ENCODE measurements around the gene ANKZF1. TPM values are rescaled to one million over a fixed set of nuclear protein-coding genes. Genes with fewer than 3 reads are reported as not detected.

ANKZF1 gene
- total RNA-seq, 1 donor from 2014 or later, result 44.8 TPM

DNA sequence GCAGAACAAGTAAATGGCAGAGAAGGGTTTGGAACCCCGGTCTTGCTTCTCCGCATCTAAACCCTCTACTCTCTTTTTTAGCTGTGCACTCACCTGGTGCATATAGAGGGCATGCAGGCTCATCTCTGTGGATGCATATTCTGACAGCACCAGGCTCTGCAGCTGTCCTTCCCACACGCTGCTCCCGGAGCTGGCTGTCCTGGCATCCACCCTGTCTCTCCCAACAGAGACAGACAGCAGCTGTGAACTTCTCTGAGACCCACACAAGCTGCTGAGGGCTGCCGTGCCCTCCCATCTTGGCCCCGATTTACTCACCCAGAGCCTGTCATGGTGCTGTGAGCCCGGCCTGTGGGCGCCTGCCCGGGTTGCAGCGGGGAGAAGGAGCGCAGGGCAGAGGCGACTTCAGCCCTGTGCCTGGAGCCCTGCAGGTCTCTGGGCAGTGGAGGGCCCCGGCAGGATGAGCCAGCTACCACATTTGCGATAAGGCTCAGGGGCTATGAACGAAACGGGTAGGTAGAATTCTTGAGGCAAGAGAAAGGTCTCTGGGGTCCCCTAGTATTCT, 7.6 kb upstream of the ANKZF1 start:
- Mint-ChIP-seq H3K36me3 (ENCODE audit: unreplicated experiment) (peaks cover 39% of the 10 kb centered on the region), H3K27me3 (ENCODE audit: unreplicated experiment) (no peaks in the 10 kb centered on the region), H3K27ac (ENCODE audit: unreplicated experiment) (no peak overlapping the region), H3K9me3 (ENCODE audit: unreplicated experiment) (no peaks in the 10 kb centered on the region), H3K4me3 (ENCODE audit: unreplicated experiment) (no peak overlapping the region), H3K4me1 (ENCODE audit: unreplicated experiment) (peaks cover 19% of the 10 kb centered on the region)
- TF ChIP-seq, protein P1, sequence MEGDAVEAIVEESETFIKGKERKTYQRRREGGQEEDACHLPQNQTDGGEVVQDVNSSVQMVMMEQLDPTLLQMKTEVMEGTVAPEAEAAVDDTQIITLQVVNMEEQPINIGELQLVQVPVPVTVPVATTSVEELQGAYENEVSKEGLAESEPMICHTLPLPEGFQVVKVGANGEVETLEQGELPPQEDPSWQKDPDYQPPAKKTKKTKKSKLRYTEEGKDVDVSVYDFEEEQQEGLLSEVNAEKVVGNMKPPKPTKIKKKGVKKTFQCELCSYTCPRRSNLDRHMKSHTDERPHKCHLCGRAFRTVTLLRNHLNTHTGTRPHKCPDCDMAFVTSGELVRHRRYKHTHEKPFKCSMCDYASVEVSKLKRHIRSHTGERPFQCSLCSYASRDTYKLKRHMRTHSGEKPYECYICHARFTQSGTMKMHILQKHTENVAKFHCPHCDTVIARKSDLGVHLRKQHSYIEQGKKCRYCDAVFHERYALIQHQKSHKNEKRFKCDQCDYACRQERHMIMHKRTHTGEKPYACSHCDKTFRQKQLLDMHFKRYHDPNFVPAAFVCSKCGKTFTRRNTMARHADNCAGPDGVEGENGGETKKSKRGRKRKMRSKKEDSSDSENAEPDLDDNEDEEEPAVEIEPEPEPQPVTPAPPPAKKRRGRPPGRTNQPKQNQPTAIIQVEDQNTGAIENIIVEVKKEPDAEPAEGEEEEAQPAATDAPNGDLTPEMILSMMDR (IDR thresholded peaks at IDR 0.05), result no peak
- DNase-seq (ENCODE audit: extremely low spot score, unreplicated experiment), result no peak

DNA sequence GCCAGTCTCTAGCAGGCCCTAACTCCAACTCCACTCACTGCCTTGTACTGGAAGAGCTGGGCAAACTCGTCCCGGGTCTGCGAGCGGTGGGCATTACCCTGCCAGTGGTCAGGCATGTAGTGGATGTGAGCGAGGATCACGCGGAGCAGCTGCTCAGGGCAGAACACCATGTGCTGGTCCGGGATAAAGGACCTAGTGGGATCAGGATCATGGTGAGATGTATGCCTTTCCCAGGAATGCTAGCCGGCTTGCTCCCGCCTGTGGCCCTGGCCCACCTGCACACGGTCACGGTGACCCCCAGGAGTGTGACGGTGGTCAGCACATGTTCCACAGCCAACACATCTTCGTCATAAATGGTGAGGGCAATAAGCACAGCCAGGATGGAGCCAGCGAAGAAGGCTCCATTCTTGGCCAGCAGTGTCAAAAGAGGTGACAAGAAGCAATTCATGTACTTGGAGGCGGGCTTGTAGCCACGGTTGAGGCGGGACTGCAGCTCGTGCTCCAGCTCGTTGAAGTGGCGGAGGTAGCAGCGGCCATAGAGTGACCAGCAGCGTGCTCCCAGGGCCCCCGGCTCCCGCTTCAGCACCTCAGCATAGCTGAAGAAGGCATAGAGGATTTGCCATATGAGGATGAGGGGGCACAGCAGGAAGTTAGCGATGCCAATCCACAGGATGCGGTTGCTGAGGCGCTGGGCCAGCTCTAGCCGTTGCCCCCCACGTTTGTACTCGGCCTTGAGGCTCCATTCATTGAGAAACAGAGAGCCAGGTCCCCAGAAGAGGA, 5.6 kb upstream of the ANKZF1 start:
- H3K9me3 Mint-ChIP-seq (ENCODE audit: unreplicated experiment), result no peaks in the 10 kb centered on the region
- H3K36me3 Mint-ChIP-seq (ENCODE audit: unreplicated experiment), result peaks cover 39% of the 10 kb centered on the region
- H3K4me1 Mint-ChIP-seq (ENCODE audit: unreplicated experiment), result peaks cover 23% of the 10 kb centered on the region
- TF ChIP-seq, protein P1 (IDR thresholded peaks at IDR 0.05), result no peak
- H3K27ac Mint-ChIP-seq (ENCODE audit: unreplicated experiment), result no peak overlapping the region
- no peak overlapping the region for H3K4me3 Mint-ChIP-seq (ENCODE audit: unreplicated experiment)
- DNase-seq (ENCODE audit: extremely low spot score, unreplicated experiment), result no peak
- no peaks in the 10 kb centered on the region for H3K27me3 Mint-ChIP-seq (ENCODE audit: unreplicated experiment)

DNA sequence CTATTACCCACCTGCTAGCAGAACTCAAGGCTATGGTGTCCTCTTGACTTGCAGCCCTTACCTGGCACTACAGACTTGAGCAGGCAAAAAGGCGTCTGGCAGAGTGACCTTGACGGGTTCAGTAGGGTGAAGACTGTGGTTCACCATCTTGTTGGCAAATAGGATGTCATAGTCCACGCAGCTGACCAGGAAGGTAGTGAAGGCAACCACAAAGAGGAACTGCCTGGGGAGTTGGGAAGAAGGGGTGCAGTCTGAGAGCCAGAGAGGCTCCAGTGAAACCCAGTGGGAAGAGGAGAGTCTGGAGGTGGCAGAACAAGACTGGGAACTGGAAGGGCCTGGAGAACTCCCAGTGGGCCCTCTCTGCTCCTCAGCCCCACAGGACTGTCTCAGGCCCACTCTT, 4.3 kb upstream of the ANKZF1 start:
- Mint-ChIP-seq H3K9me3 (ENCODE audit: unreplicated experiment) (no peaks in the 10 kb centered on the region), H3K27me3 (ENCODE audit: unreplicated experiment) (no peaks in the 10 kb centered on the region), H3K36me3 (ENCODE audit: unreplicated experiment) (peaks cover 33% of the 10 kb centered on the region), H3K4me3 (ENCODE audit: unreplicated experiment) (no peak overlapping the region), H3K4me1 (ENCODE audit: unreplicated experiment) (peaks cover 17% of the 10 kb centered on the region), H3K27ac (ENCODE audit: unreplicated experiment) (no peak overlapping the region)
- DNase-seq (ENCODE audit: extremely low spot score, unreplicated experiment), result no peak
- TF ChIP-seq, protein P1 (IDR thresholded peaks at IDR 0.05), result no peak

DNA sequence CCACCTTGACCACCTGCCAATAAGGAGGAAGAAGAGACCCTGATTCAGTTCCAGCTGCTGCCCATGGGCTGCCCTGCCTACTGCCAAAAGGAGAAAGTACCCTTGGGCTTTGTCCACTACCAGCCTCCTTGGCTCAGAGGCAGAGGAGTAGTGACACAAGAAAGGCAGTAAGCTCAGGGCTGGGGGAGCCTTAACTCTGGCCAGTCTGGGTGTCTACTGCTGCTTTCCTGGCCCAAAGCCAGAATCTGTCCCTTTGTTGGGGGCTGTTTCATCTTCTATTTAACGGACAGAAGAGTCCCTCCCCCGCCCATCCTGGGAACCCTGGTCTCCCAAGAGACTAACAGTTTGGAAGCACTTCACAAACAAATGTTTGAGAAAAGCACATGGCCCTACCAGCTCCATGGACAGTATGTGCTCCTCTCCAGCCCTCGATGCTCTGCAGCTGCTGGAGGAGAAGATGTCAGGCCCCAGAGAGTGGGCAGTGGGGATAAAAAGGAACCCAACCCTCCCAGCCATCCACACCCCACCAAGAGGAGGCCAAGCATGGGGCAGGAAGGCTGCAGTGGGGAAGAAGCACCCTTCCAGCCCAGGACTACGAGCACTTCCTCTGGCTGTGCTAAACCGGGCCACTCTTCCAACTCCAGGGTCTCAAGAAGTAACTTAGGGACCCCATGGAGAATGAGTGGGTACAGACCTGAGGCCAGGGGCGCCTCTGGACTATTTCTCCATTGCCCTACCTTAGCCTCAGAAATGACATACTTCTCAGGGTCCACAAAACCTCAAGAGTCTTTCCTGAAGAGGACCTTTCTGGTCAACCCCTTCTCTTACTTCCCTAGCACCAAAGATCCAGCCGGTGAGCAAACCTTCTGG, 1.3 kb upstream of the ANKZF1 start:
- H3K4me3 Mint-ChIP-seq (ENCODE audit: unreplicated experiment), result peak overlapping the region; percentile 95
- DNase-seq (ENCODE audit: extremely low spot score, unreplicated experiment), result no peak
- H3K9me3 Mint-ChIP-seq (ENCODE audit: unreplicated experiment), result no peaks in the 10 kb centered on the region
- TF ChIP-seq, protein P1 (IDR thresholded peaks at IDR 0.05), result no peak
- H3K27me3 Mint-ChIP-seq (ENCODE audit: unreplicated experiment), result no peaks in the 10 kb centered on the region
- peak overlapping the region; percentile 71 for H3K27ac Mint-ChIP-seq (ENCODE audit: unreplicated experiment)
- H3K4me1 Mint-ChIP-seq (ENCODE audit: unreplicated experiment), result peaks cover 26% of the 10 kb centered on the region
- H3K36me3 Mint-ChIP-seq (ENCODE audit: unreplicated experiment), result peaks cover 28% of the 10 kb centered on the region

DNA sequence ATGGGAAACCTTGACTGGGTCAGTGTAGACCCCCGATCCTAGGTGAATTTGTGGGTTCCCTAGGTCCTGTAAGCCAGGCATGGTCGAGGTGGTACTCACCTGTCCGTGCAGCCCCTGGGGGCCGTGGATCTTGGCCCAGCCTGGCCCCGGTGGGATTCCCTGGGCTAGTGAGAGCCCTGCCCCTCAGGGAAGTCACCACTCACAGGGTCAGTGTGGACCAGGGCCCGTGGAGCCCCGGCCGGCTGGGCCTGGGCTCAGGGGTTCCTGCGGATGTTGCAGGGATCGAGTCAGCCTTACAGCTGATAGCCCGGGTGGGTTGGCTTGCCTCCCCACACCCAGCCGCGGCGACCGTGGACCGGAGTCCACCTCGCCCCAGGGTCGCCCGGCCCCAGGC, 698 bp upstream of the ANKZF1 start:
- peaks cover 30% of the 10 kb centered on the region for H3K36me3 Mint-ChIP-seq (ENCODE audit: unreplicated experiment)
- no peak for DNase-seq (ENCODE audit: extremely low spot score, unreplicated experiment)
- H3K27ac Mint-ChIP-seq (ENCODE audit: unreplicated experiment), result peak overlapping the region; percentile 71
- peaks cover 26% of the 10 kb centered on the region for H3K4me1 Mint-ChIP-seq (ENCODE audit: unreplicated experiment)
- TF ChIP-seq, protein P1 (IDR thresholded peaks at IDR 0.05), result no peak
- H3K27me3 Mint-ChIP-seq (ENCODE audit: unreplicated experiment), result no peaks in the 10 kb centered on the region
- H3K4me3 Mint-ChIP-seq (ENCODE audit: unreplicated experiment), result peak overlapping the region; percentile 95
- H3K9me3 Mint-ChIP-seq (ENCODE audit: unreplicated experiment), result no peaks in the 10 kb centered on the region
